Mesothelial cell of epicardium (in vitro differentiated cells): ENCODE results near the gene ADAM12. TPM values are rescaled to one million over a fixed set of nuclear protein-coding genes. Genes with fewer than 3 reads are reported as not detected.

ENCODE experiments used
- DNase-seq, 2 experiments: peaks; one replicate each; pipeline ENCODE4 v3.0.0; 2021; ENCODE audit warnings: low spot score in 2 of 2; ENCODE audit not compliant: unreplicated experiment in 2 of 2
- H3K27ac Mint-ChIP-seq: 2 replicates; pipeline ENCODE4 v1.8.0; 2021; ENCODE audit warnings: mixed read lengths
- H3K27me3 Mint-ChIP-seq: 2 replicates; pipeline ENCODE4 v1.8.0; 2021; ENCODE audit warnings: low read depth, mixed read lengths
- H3K36me3 Mint-ChIP-seq: 2 replicates; pipeline ENCODE4 v1.8.0; 2021; ENCODE audit warnings: mixed read lengths
- H3K4me1 Mint-ChIP-seq: 2 replicates; pipeline ENCODE4 v1.8.0; 2021; ENCODE audit warnings: mixed read lengths
- H3K4me3 Mint-ChIP-seq: 2 replicates; pipeline ENCODE4 v1.8.0; 2021; ENCODE audit warnings: mild to moderate bottlenecking, moderate library complexity, mixed read lengths
- H3K9me3 Mint-ChIP-seq: 2 replicates; pipeline ENCODE4 v1.8.0; 2021; ENCODE audit warnings: mixed read lengths
- CTCF ChIP-seq: fragments of 200-600 bp; sonication (generic); IDR thresholded peaks from one replicate; pipeline ENCODE4 v1.5.0; 2021; ENCODE audit warnings: antibody characterized with exemption; ENCODE audit not compliant: unreplicated experiment
- total RNA-seq: library from RNA; stranded (reverse); gene quantifications from 3 replicates; pipeline ENCODE4 v1.2.1, GENCODE V29; 2021

The ADAM12 gene
- total RNA-seq, 1 donor from 2014 or later, result 13.3 TPM

DNA sequence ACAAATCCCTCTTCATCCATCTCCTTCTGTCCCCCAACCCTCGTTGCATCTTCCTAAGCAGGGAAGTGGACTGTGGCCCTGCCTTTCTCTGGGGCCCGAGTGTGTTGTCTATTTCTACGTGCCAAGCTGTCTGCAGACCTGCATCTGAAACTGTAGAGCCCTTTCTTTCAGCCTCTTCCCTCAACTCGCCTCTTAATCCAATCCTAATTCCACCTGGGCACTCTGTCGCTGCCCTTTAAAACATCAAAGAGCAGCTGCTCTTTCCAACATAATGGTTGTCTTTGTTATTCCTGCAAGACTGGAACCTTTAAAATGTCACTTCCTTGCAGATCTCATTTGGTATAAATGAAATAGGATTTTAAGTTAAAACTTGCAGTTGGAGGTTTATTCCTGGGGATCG lies 21.5 kb upstream of the ADAM12 start:
- H3K9me3 Mint-ChIP-seq, result no peaks in the 10 kb centered on the region
- no peak for DNase-seq
- no peak overlapping the region for H3K27ac Mint-ChIP-seq
- H3K4me1 Mint-ChIP-seq, result peaks cover 18% of the 10 kb centered on the region
- peaks cover 4% of the 10 kb centered on the region for H3K27me3 Mint-ChIP-seq
- H3K4me3 Mint-ChIP-seq, result no peak overlapping the region
- no peaks in the 10 kb centered on the region for H3K36me3 Mint-ChIP-seq
- no peak for TF ChIP-seq CTCF

DNA sequence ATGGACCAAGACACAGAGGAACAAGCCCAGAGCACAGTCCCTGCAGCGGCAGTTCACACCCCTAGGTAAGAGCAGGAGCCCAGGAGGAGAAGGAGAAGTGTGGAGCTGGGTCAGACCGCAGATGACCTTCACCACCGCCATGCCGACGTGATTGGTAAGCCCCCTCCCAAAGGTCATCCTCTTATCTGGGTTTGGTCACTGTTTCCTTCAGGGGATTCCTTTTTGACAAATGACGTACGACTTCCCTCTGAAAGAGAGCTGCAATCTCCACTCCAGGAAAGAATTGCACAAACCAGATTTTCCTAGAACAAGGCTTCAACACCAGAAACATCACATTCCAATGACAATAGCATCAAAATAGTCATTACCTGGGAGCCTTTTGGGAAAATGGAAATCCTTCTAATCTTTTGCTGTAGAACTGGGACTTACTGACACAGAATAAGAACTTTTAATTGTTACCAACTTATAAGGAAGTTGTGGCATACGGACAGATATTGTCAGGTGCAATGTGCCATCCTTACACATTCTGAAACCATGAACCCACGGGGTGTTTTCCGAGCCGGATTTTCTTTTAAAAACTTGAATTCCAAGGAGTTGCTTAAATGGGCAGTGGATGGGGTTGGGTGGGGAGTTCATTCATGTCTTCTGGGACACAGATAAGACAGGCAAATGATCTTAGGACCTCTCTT lies 20.8 kb upstream of the ADAM12 start:
- Mint-ChIP-seq H3K4me3 (no peak overlapping the region), H3K27ac (no peak overlapping the region), H3K36me3 (no peaks in the 10 kb centered on the region), H3K9me3 (no peaks in the 10 kb centered on the region), H3K27me3 (peaks cover 4% of the 10 kb centered on the region), H3K4me1 (peaks cover 19% of the 10 kb centered on the region)
- TF ChIP-seq CTCF, result no peak
- no peak for DNase-seq

DNA sequence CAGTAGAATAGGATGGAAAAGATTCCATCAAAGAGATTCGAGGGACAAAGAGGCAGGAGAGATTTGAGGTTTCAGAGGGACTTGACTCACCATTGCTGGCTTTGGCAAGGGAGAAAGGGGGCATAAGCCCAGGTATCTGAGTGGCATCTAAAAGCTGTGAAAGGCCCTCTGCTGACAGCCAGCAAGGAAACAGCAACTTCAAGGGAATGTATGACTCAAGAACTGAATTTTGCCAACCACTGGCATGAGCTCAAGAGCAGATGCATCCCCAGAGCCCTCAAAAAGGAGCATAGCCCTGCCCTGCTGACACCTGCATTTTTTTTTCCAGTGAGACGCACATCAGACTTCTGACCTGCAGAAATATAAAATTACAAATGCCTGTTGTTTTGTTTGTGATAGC lies 19.6 kb upstream of the ADAM12 start:
- H3K36me3 Mint-ChIP-seq, result no peaks in the 10 kb centered on the region
- H3K27ac Mint-ChIP-seq, result no peak overlapping the region
- no peak for DNase-seq
- H3K9me3 Mint-ChIP-seq, result no peaks in the 10 kb centered on the region
- peaks cover 28% of the 10 kb centered on the region for H3K4me1 Mint-ChIP-seq
- H3K27me3 Mint-ChIP-seq, result peaks cover 4% of the 10 kb centered on the region
- no peak overlapping the region for H3K4me3 Mint-ChIP-seq
- no peak for TF ChIP-seq CTCF

GRCh38 chr10:126405239-126405775 lies 17.0 kb upstream of the ADAM12 start:
- peaks cover 4% of the 10 kb centered on the region for H3K27me3 Mint-ChIP-seq
- no peak for TF ChIP-seq CTCF
- no peaks in the 10 kb centered on the region for H3K9me3 Mint-ChIP-seq
- H3K4me1 Mint-ChIP-seq, result peaks cover 28% of the 10 kb centered on the region
- H3K27ac Mint-ChIP-seq, result no peak overlapping the region
- H3K4me3 Mint-ChIP-seq, result no peak overlapping the region
- DNase-seq, result no peak
- H3K36me3 Mint-ChIP-seq, result no peaks in the 10 kb centered on the region

GRCh38 chr10:126402721-126403695 lies 14.7 kb upstream of the ADAM12 start:
- no peak overlapping the region for H3K4me3 Mint-ChIP-seq
- no peaks in the 10 kb centered on the region for H3K9me3 Mint-ChIP-seq
- H3K27me3 Mint-ChIP-seq, result no peaks in the 10 kb centered on the region
- peaks cover 18% of the 10 kb centered on the region for H3K4me1 Mint-ChIP-seq
- H3K27ac Mint-ChIP-seq, result peak overlapping the region; percentile 5
- no peaks in the 10 kb centered on the region for H3K36me3 Mint-ChIP-seq
- TF ChIP-seq CTCF, result no peak
- DNase-seq, result no peak
